ENCODE measurements around the gene FCF1.

- TF ChIP-seq BHLHE40 (IDR thresholded peaks at IDR 0.05; ENCODE audit: borderline replicate concordance) (no peak), NFRKB (IDR thresholded peaks at IDR 0.05) (no peak)
These were observed 26.8 kb upstream of the FCF1 start for GRCh38 chr14:74685921-74686678.
